Measurements from ENCODE around the gene DNAJC15. TPM values are rescaled to one million over a fixed set of nuclear protein-coding genes. Genes with fewer than 3 reads are reported as not detected.

Gene DNAJC15
- total and polyA plus RNA-seq, 4 experiments from 2014 or later, result 9.7 to 16.0 (median 13.0) TPM

GRCh38 chr13:43129066-43129465 is 105.7 kb downstream of the DNAJC15 start:
- peaks cover 8 to 11% of the 10 kb centered on the region in 2 donors for H3K27me3 Mint-ChIP-seq
- DNase-seq, result no peak
- intact Hi-C loops (cut with micrococcal nuclease), result no loop called here
- Histone ChIP-seq H3K27me3 (ENCODE audit: insufficient read depth, low read length) (no peaks in the 10 kb centered on the region), H3K9me3 (ENCODE audit: control insufficient read depth in 1 of 2, low read length in 2 of 2) (no peaks in the 10 kb centered on the region), H3K4me1 (ENCODE audit: insufficient read depth, low read length) (no peaks in the 10 kb centered on the region), H3K27ac (ENCODE audit: low read depth, low read length) (no peak overlapping the region), H3K36me3 (ENCODE audit: insufficient read depth, low read length) (no peaks in the 10 kb centered on the region), H3K4me3 (ENCODE audit: low read length in 2 of 2) (no peak overlapping the region)
- H3K27ac Mint-ChIP-seq, result no peak overlapping the region
- peaks cover 8 to 13% (median 11%) of the 10 kb centered on the region in 4 donors for H3K4me1 Mint-ChIP-seq
- H3K4me3 Mint-ChIP-seq, result no peak overlapping the region
- no peaks in the 10 kb centered on the region for H3K36me3 Mint-ChIP-seq
- POLR2A ChIA-PET (ENCODE audit: partially characterized antibody), result no interaction called here
- CTCF ChIA-PET (ENCODE audit: partially characterized antibody), result interaction anchor here (0.9 kb wide), 1 partner anchor 13 kb away, joined by 3 read pairs; no protein-coding TSS in a partner anchor
- no peaks in the 10 kb centered on the region for H3K9me3 Mint-ChIP-seq

- H3K4me1 Mint-ChIP-seq, result peaks cover 8 to 13% (median 11%) of the 10 kb centered on the region in 4 donors
- CTCF ChIA-PET (ENCODE audit: partially characterized antibody), result interaction anchor here (0.9 kb wide), 1 partner anchor 12 kb away, joined by 3 read pairs; no protein-coding TSS in a partner anchor
- no peaks in the 10 kb centered on the region for H3K36me3 Mint-ChIP-seq
- Histone ChIP-seq H3K36me3 (ENCODE audit: insufficient read depth, low read length) (no peaks in the 10 kb centered on the region), H3K9me3 (ENCODE audit: control insufficient read depth in 1 of 2, low read length in 2 of 2) (no peaks in the 10 kb centered on the region), H3K27me3 (ENCODE audit: insufficient read depth, low read length) (no peaks in the 10 kb centered on the region), H3K4me3 (ENCODE audit: low read length in 2 of 2) (no peak overlapping the region), H3K27ac (ENCODE audit: low read depth, low read length) (no peak overlapping the region), H3K4me1 (ENCODE audit: insufficient read depth, low read length) (no peaks in the 10 kb centered on the region)
- no peaks in the 10 kb centered on the region for H3K9me3 Mint-ChIP-seq
- H3K27me3 Mint-ChIP-seq, result peaks cover 10 to 12% of the 10 kb centered on the region in 2 donors
- POLR2A ChIA-PET (ENCODE audit: partially characterized antibody), result no interaction called here
- intact Hi-C loops (cut with micrococcal nuclease), result no loop called here
- DNase-seq, result no peak
- no peak overlapping the region for H3K4me3 Mint-ChIP-seq
- H3K27ac Mint-ChIP-seq, result no peak overlapping the region
Measured at GRCh38 chr13:43129511-43130110, 106.2 kb downstream of the DNAJC15 start.

- H3K4me1 Mint-ChIP-seq, result peaks cover 8 to 13% (median 11%) of the 10 kb centered on the region in 4 donors
- H3K36me3 ChIP-seq (ENCODE audit: insufficient read depth, low read length), result no peaks in the 10 kb centered on the region
- no peaks in the 10 kb centered on the region for H3K36me3 Mint-ChIP-seq
- H3K4me3 ChIP-seq (ENCODE audit: low read length in 2 of 2), result no peak overlapping the region
- no peaks in the 10 kb centered on the region for H3K9me3 ChIP-seq (ENCODE audit: control insufficient read depth in 1 of 2, low read length in 2 of 2)
- no peaks in the 10 kb centered on the region for H3K27me3 ChIP-seq (ENCODE audit: insufficient read depth, low read length)
- H3K27me3 Mint-ChIP-seq, result peaks cover 10 to 13% of the 10 kb centered on the region in 2 donors
- intact Hi-C loops (cut with micrococcal nuclease), result loop anchor here (1.0 kb wide), 1 partner anchor 162 kb away; no protein-coding TSS in a partner anchor
- ChIA-PET CTCF (ENCODE audit: partially characterized antibody) (interaction anchor here (0.9 to 3.6 kb wide), 5 partner anchors 9 to 165 kb away, joined by 3 to 22 read pairs (median 4); no protein-coding TSS in a partner anchor), POLR2A (ENCODE audit: partially characterized antibody) (interaction anchor here (0.8 kb wide), 1 partner anchor 162 kb away, joined by 3 read pairs; no protein-coding TSS in a partner anchor)
- H3K27ac ChIP-seq (ENCODE audit: low read depth, low read length), result no peak overlapping the region
- no peaks in the 10 kb centered on the region for H3K9me3 Mint-ChIP-seq
- no peak for DNase-seq
- no peak overlapping the region for H3K27ac Mint-ChIP-seq
- no peaks in the 10 kb centered on the region for H3K4me1 ChIP-seq (ENCODE audit: insufficient read depth, low read length)
- H3K4me3 Mint-ChIP-seq, result no peak overlapping the region
Measured at GRCh38 chr13:43132257-43132656, 108.9 kb downstream of the DNAJC15 start.

GRCh38 chr13:43132911-43133310 is 109.5 kb downstream of the DNAJC15 start:
- Mint-ChIP-seq H3K36me3 (no peaks in the 10 kb centered on the region), H3K27ac (no peak overlapping the region), H3K27me3 (peaks cover 10 to 13% of the 10 kb centered on the region in 2 donors), H3K4me3 (no peak overlapping the region), H3K9me3 (no peaks in the 10 kb centered on the region), H3K4me1 (peaks cover 3 to 7% (median 5%) of the 10 kb centered on the region in 4 donors)
- ChIA-PET CTCF (ENCODE audit: partially characterized antibody) (interaction anchor here (0.9 to 3.6 kb wide), 5 partner anchors 9 to 165 kb away, joined by 3 to 22 read pairs (median 4); no protein-coding TSS in a partner anchor), POLR2A (ENCODE audit: partially characterized antibody) (interaction anchor here (0.8 kb wide), 1 partner anchor 163 kb away, joined by 3 read pairs; no protein-coding TSS in a partner anchor)
- Histone ChIP-seq H3K4me3 (ENCODE audit: low read length in 2 of 2) (no peak overlapping the region), H3K36me3 (ENCODE audit: insufficient read depth, low read length) (no peaks in the 10 kb centered on the region), H3K9me3 (ENCODE audit: control insufficient read depth in 1 of 2, low read length in 2 of 2) (no peaks in the 10 kb centered on the region), H3K27me3 (ENCODE audit: insufficient read depth, low read length) (no peaks in the 10 kb centered on the region), H3K27ac (ENCODE audit: low read depth, low read length) (no peak overlapping the region), H3K4me1 (ENCODE audit: insufficient read depth, low read length) (no peaks in the 10 kb centered on the region)
- DNase-seq, result no peak
- intact Hi-C loops (cut with micrococcal nuclease), result loop anchor here (1.0 kb wide), 1 partner anchor 163 kb away; no protein-coding TSS in a partner anchor

DNA sequence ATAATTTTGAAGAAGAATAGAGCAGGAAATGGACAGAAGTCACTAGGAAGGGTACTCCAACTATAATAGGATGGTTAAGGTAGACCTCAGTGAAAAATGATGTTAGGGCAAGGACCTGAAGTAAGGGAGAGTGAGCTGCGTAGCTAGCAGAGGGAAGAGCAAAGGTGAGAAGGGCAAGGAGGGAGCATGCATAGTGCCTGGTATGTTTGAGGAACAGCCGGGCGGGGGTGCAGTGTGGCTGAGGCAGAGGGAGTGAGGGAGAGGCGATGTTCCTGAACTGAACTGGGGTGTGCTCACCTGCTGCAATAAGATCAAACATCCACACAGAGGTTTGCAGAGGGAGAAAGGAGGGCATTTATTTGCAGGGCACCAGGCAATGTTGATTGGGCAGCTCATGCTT is 110.4 kb downstream of the DNAJC15 start:
- POLR2A ChIA-PET (ENCODE audit: partially characterized antibody), result no interaction called here
- H3K9me3 ChIP-seq (ENCODE audit: control insufficient read depth in 1 of 2, low read length in 2 of 2), result no peaks in the 10 kb centered on the region
- H3K27me3 ChIP-seq (ENCODE audit: insufficient read depth, low read length), result no peaks in the 10 kb centered on the region
- no peak for DNase-seq
- no peaks in the 10 kb centered on the region for H3K36me3 ChIP-seq (ENCODE audit: insufficient read depth, low read length)
- H3K27me3 Mint-ChIP-seq, result peaks cover 14% of the 10 kb centered on the region in 2 donors
- no peaks in the 10 kb centered on the region for H3K4me1 ChIP-seq (ENCODE audit: insufficient read depth, low read length)
- H3K4me3 Mint-ChIP-seq, result no peak overlapping the region
- intact Hi-C loops (cut with micrococcal nuclease), result no loop called here
- H3K36me3 Mint-ChIP-seq, result no peaks in the 10 kb centered on the region
- H3K27ac Mint-ChIP-seq, result no peak overlapping the region
- H3K4me3 ChIP-seq (ENCODE audit: low read length in 2 of 2), result no peak overlapping the region
- H3K4me1 Mint-ChIP-seq, result no peaks in the 10 kb centered on the region
- no peaks in the 10 kb centered on the region for H3K9me3 Mint-ChIP-seq
- CTCF ChIA-PET (ENCODE audit: partially characterized antibody), result interaction anchor here (3.6 kb wide), 1 partner anchor 164 kb away, joined by 22 read pairs; no protein-coding TSS in a partner anchor
- no peak overlapping the region for H3K27ac ChIP-seq (ENCODE audit: low read depth, low read length)

GRCh38 chr13:43134868-43135267 is 111.5 kb downstream of the DNAJC15 start:
- Histone ChIP-seq H3K27me3 (ENCODE audit: insufficient read depth, low read length) (no peaks in the 10 kb centered on the region), H3K36me3 (ENCODE audit: insufficient read depth, low read length) (no peaks in the 10 kb centered on the region), H3K4me3 (ENCODE audit: low read length in 2 of 2) (no peak overlapping the region), H3K27ac (ENCODE audit: low read depth, low read length) (no peak overlapping the region), H3K9me3 (ENCODE audit: control insufficient read depth in 1 of 2, low read length in 2 of 2) (no peaks in the 10 kb centered on the region), H3K4me1 (ENCODE audit: insufficient read depth, low read length) (no peaks in the 10 kb centered on the region)
- ChIA-PET CTCF (ENCODE audit: partially characterized antibody) (interaction anchor here (3.6 kb wide), 1 partner anchor 166 kb away, joined by 22 read pairs; no protein-coding TSS in a partner anchor), POLR2A (ENCODE audit: partially characterized antibody) (no interaction called here)
- Mint-ChIP-seq H3K36me3 (no peaks in the 10 kb centered on the region), H3K9me3 (no peaks in the 10 kb centered on the region), H3K27me3 (peaks cover 12 to 14% of the 10 kb centered on the region in 2 donors), H3K4me1 (no peaks in the 10 kb centered on the region), H3K4me3 (no peak overlapping the region), H3K27ac (no peak overlapping the region)
- DNase-seq, result no peak
- intact Hi-C loops (cut with micrococcal nuclease), result no loop called here

- no peaks in the 10 kb centered on the region for H3K36me3 Mint-ChIP-seq
- no peaks in the 10 kb centered on the region for H3K9me3 Mint-ChIP-seq
- no peaks in the 10 kb centered on the region for H3K36me3 ChIP-seq (ENCODE audit: insufficient read depth, low read length)
- peaks cover 12 to 14% of the 10 kb centered on the region in 2 donors for H3K27me3 Mint-ChIP-seq
- H3K4me1 ChIP-seq (ENCODE audit: insufficient read depth, low read length), result no peaks in the 10 kb centered on the region
- no peak overlapping the region for H3K27ac Mint-ChIP-seq
- intact Hi-C loops (cut with micrococcal nuclease), result no loop called here
- H3K4me3 ChIP-seq (ENCODE audit: low read length in 2 of 2), result no peak overlapping the region
- POLR2A ChIA-PET (ENCODE audit: partially characterized antibody), result no interaction called here
- no peaks in the 10 kb centered on the region for H3K9me3 ChIP-seq (ENCODE audit: control insufficient read depth in 1 of 2, low read length in 2 of 2)
- H3K4me1 Mint-ChIP-seq, result no peaks in the 10 kb centered on the region
- no peak overlapping the region for H3K27ac ChIP-seq (ENCODE audit: low read depth, low read length)
- no peak overlapping the region for H3K4me3 Mint-ChIP-seq
- no peak for DNase-seq
- CTCF ChIA-PET (ENCODE audit: partially characterized antibody), result no interaction called here
- no peaks in the 10 kb centered on the region for H3K27me3 ChIP-seq (ENCODE audit: insufficient read depth, low read length)
Measured at GRCh38 chr13:43135516-43135915, 112.1 kb downstream of the DNAJC15 start.

Data from CD4-positive, alpha-beta memory T cell (primary cell).